Stimulated activated naive CD8-positive, alpha-beta T cell treated with anti-CD3 and anti-CD28 coated beads, Interleukin-15, amount 100 ng/mL, for 72 hours (primary cell): Measurements from ENCODE around the gene GPC4.
A peak's percentile ranks its signal among the peaks of the same experiment; 100 is the strongest.

Experiments used
- ATAC-seq: fragments of 150-1000 bp; cut with Tn5 transposase; 2 replicates; pipeline ENCODE4 v1.10.0; 2021; ENCODE audit warnings: mild to moderate bottlenecking, moderate library complexity
- DNase-seq, 2 donors: peaks; one replicate each; pipeline ENCODE4 v3.0.0; 2021 to 2022
- H3K27ac Mint-ChIP-seq, 2 donors: one replicate each; pipeline ENCODE4 v1.8.0; 2022; ENCODE audit warnings: mild to moderate bottlenecking in 2 of 2, mixed read lengths in 2 of 2, moderate library complexity in 2 of 2
- H3K27me3 Mint-ChIP-seq: one replicate; pipeline ENCODE4 v1.8.0; 2022; ENCODE audit warnings: mixed read lengths
- H3K4me1 Mint-ChIP-seq: one replicate; pipeline ENCODE4 v1.8.0; 2022; ENCODE audit warnings: mild to moderate bottlenecking, mixed read lengths
- H3K4me3 Mint-ChIP-seq, 2 donors: one replicate each; pipeline ENCODE4 v1.8.0; 2022; ENCODE audit warnings: mild to moderate bottlenecking in 2 of 2, mixed read lengths in 2 of 2, moderate library complexity in 1 of 2
- H3K9me3 Mint-ChIP-seq, 2 donors: one replicate each; pipeline ENCODE4 v1.8.0; 2022; ENCODE audit warnings: mixed read lengths in 2 of 2

The GPC4 gene

GRCh38 chrX:133391111-133391510 lies 24.2 kb downstream of the GPC4 start:
- ATAC-seq = no peak
- no peak for DNase-seq
- Mint-ChIP-seq H3K4me1 (no peaks in the 10 kb centered on the region), H3K4me3 (no peak overlapping the region), H3K9me3 (no peaks in the 10 kb centered on the region), H3K27ac (no peak overlapping the region), H3K27me3 (no peaks in the 10 kb centered on the region)

GRCh38 chrX:133390676-133391075 lies 24.6 kb downstream of the GPC4 start:
- Mint-ChIP-seq H3K4me1 (no peaks in the 10 kb centered on the region), H3K27me3 (no peaks in the 10 kb centered on the region), H3K9me3 (no peaks in the 10 kb centered on the region), H3K27ac (no peak overlapping the region), H3K4me3 (no peak overlapping the region)
- DNase-seq (no peak), ATAC-seq (no peak)

GRCh38 chrX:133389975-133390374 lies 25.3 kb downstream of the GPC4 start:
- H3K27ac Mint-ChIP-seq = peak overlapping the region in 1 of 2 donors; percentile 73
- no peaks in the 10 kb centered on the region for H3K9me3 Mint-ChIP-seq
- no peak for DNase-seq
- H3K4me3 Mint-ChIP-seq = no peak overlapping the region
- no peak for ATAC-seq
- H3K4me1 Mint-ChIP-seq = no peaks in the 10 kb centered on the region
- H3K27me3 Mint-ChIP-seq = no peaks in the 10 kb centered on the region

- Mint-ChIP-seq H3K27ac (no peak overlapping the region), H3K4me1 (no peaks in the 10 kb centered on the region), H3K9me3 (no peaks in the 10 kb centered on the region), H3K4me3 (no peak overlapping the region), H3K27me3 (no peaks in the 10 kb centered on the region)
- DNase-seq (no peak), ATAC-seq (no peak)
These were observed 30.8 kb downstream of the GPC4 start for GRCh38 chrX:133384454-133384853.

- no peaks in the 10 kb centered on the region for H3K9me3 Mint-ChIP-seq
- H3K4me3 Mint-ChIP-seq = no peak overlapping the region
- ATAC-seq (no peak), DNase-seq (no peak)
- no peak overlapping the region for H3K27ac Mint-ChIP-seq
- no peaks in the 10 kb centered on the region for H3K27me3 Mint-ChIP-seq
- H3K4me1 Mint-ChIP-seq = no peaks in the 10 kb centered on the region
These were observed 34.3 kb downstream of the GPC4 start for GRCh38 chrX:133380711-133381619.

GRCh38 chrX:133376422-133376821 lies 38.9 kb downstream of the GPC4 start:
- H3K27me3 Mint-ChIP-seq = peaks cover 7% of the 10 kb centered on the region
- H3K9me3 Mint-ChIP-seq = no peaks in the 10 kb centered on the region
- H3K4me3 Mint-ChIP-seq = no peak overlapping the region
- DNase-seq (no peak), ATAC-seq (no peak)
- H3K27ac Mint-ChIP-seq = no peak overlapping the region
- no peaks in the 10 kb centered on the region for H3K4me1 Mint-ChIP-seq

GRCh38 chrX:133375615-133376340 lies 39.5 kb downstream of the GPC4 start:
- no peak for ATAC-seq
- H3K27ac Mint-ChIP-seq = no peak overlapping the region
- no peaks in the 10 kb centered on the region for H3K4me1 Mint-ChIP-seq
- peaks cover 7% of the 10 kb centered on the region for H3K27me3 Mint-ChIP-seq
- no peaks in the 10 kb centered on the region for H3K9me3 Mint-ChIP-seq
- H3K4me3 Mint-ChIP-seq = no peak overlapping the region
- no peak for DNase-seq

GRCh38 chrX:133374874-133375387 lies 40.4 kb downstream of the GPC4 start:
- no peaks in the 10 kb centered on the region for H3K4me1 Mint-ChIP-seq
- DNase-seq (no peak), ATAC-seq (no peak)
- no peak overlapping the region for H3K4me3 Mint-ChIP-seq
- H3K9me3 Mint-ChIP-seq = no peaks in the 10 kb centered on the region
- H3K27ac Mint-ChIP-seq = no peak overlapping the region
- H3K27me3 Mint-ChIP-seq = peaks cover 7% of the 10 kb centered on the region

GRCh38 chrX:133373386-133374079 lies 41.8 kb downstream of the GPC4 start:
- ATAC-seq (no peak), DNase-seq (no peak)
- H3K4me1 Mint-ChIP-seq = no peaks in the 10 kb centered on the region
- no peaks in the 10 kb centered on the region for H3K9me3 Mint-ChIP-seq
- no peak overlapping the region for H3K27ac Mint-ChIP-seq
- H3K4me3 Mint-ChIP-seq = no peak overlapping the region
- H3K27me3 Mint-ChIP-seq = peaks cover 7% of the 10 kb centered on the region

- no peak overlapping the region for H3K4me3 Mint-ChIP-seq
- H3K27ac Mint-ChIP-seq = no peak overlapping the region
- ATAC-seq (no peak), DNase-seq (no peak)
- peaks cover 7% of the 10 kb centered on the region for H3K27me3 Mint-ChIP-seq
- H3K4me1 Mint-ChIP-seq = no peaks in the 10 kb centered on the region
- no peaks in the 10 kb centered on the region for H3K9me3 Mint-ChIP-seq
These were observed 44.5 kb downstream of the GPC4 start for GRCh38 chrX:133370696-133371275.

GRCh38 chrX:133369065-133369464 lies 46.2 kb downstream of the GPC4 start:
- ATAC-seq = no peak
- Mint-ChIP-seq H3K4me3 (no peak overlapping the region), H3K27me3 (peaks cover 7% of the 10 kb centered on the region), H3K4me1 (no peaks in the 10 kb centered on the region), H3K9me3 (no peaks in the 10 kb centered on the region), H3K27ac (no peak overlapping the region)
- no peak for DNase-seq

- Mint-ChIP-seq H3K9me3 (no peaks in the 10 kb centered on the region), H3K27ac (no peak overlapping the region), H3K4me3 (no peak overlapping the region), H3K27me3 (no peaks in the 10 kb centered on the region), H3K4me1 (no peaks in the 10 kb centered on the region)
- ATAC-seq (no peak), DNase-seq (no peak)
These were observed 48.6 kb downstream of the GPC4 start for GRCh38 chrX:133366735-133367134.

GRCh38 chrX:133365871-133366611 lies 49.2 kb downstream of the GPC4 start:
- H3K27ac Mint-ChIP-seq = no peak overlapping the region
- DNase-seq (no peak), ATAC-seq (no peak)
- H3K9me3 Mint-ChIP-seq = no peaks in the 10 kb centered on the region
- no peaks in the 10 kb centered on the region for H3K27me3 Mint-ChIP-seq
- no peak overlapping the region for H3K4me3 Mint-ChIP-seq
- H3K4me1 Mint-ChIP-seq = no peaks in the 10 kb centered on the region

- Mint-ChIP-seq H3K4me3 (no peak overlapping the region), H3K9me3 (no peaks in the 10 kb centered on the region), H3K27me3 (no peaks in the 10 kb centered on the region), H3K4me1 (no peaks in the 10 kb centered on the region), H3K27ac (no peak overlapping the region)
- no peak for DNase-seq
- ATAC-seq = no peak
These were observed 50.4 kb downstream of the GPC4 start for GRCh38 chrX:133364865-133365264.

- ATAC-seq = no peak
- DNase-seq = no peak
- H3K9me3 Mint-ChIP-seq = no peaks in the 10 kb centered on the region
- no peaks in the 10 kb centered on the region for H3K4me1 Mint-ChIP-seq
- no peak overlapping the region for H3K4me3 Mint-ChIP-seq
- no peak overlapping the region for H3K27ac Mint-ChIP-seq
- H3K27me3 Mint-ChIP-seq = no peaks in the 10 kb centered on the region
These were observed 51.1 kb downstream of the GPC4 start for GRCh38 chrX:133364196-133364595.
